ENCODE data around the gene MAGEF1. TPM values are rescaled to one million over a fixed set of nuclear protein-coding genes. Genes with fewer than 3 reads are reported as not detected.

Gene MAGEF1
- total RNA-seq, 1 donor from 2014 or later = 15.0 TPM

DNA sequence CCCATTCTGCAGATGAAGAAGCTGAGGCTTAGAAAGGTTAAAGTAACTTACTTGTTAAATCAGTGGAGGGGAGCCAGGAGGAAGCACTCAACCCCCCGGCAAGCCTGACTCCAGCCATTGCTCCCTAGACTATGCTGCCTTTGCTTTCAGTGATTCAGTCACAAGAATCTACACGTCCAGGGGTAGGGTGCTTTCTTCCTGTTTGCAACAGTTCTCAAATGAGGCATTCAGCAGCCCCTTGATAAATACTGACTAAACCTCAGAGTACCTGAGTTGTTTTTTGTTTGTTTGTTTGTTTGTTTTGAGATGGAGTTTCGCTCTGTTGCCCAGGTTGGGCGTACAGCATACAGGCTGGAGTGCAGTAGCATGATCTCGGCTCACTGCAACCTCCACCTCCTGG lies 28.6 kb downstream of the MAGEF1 start:
- DNase-seq = no peak
- Mint-ChIP-seq H3K9me3 (no peaks in the 10 kb centered on the region), H3K27me3 (peaks cover 5% of the 10 kb centered on the region), H3K4me1 (no peaks in the 10 kb centered on the region), H3K36me3 (ENCODE audit: low read depth) (no peaks in the 10 kb centered on the region), H3K27ac (no peak overlapping the region), H3K4me3 (no peak overlapping the region)
- intact Hi-C loops (cut with micrococcal nuclease) = no loop called here

- no peak for DNase-seq
- intact Hi-C loops (cut with micrococcal nuclease) = no loop called here
- Mint-ChIP-seq H3K4me3 (no peak overlapping the region), H3K36me3 (ENCODE audit: low read depth) (no peaks in the 10 kb centered on the region), H3K27ac (no peak overlapping the region), H3K4me1 (no peaks in the 10 kb centered on the region), H3K27me3 (peaks cover 5% of the 10 kb centered on the region), H3K9me3 (no peaks in the 10 kb centered on the region)
These were observed 29.2 kb downstream of the MAGEF1 start for GRCh38 chr3:184682671-184683070.

DNA sequence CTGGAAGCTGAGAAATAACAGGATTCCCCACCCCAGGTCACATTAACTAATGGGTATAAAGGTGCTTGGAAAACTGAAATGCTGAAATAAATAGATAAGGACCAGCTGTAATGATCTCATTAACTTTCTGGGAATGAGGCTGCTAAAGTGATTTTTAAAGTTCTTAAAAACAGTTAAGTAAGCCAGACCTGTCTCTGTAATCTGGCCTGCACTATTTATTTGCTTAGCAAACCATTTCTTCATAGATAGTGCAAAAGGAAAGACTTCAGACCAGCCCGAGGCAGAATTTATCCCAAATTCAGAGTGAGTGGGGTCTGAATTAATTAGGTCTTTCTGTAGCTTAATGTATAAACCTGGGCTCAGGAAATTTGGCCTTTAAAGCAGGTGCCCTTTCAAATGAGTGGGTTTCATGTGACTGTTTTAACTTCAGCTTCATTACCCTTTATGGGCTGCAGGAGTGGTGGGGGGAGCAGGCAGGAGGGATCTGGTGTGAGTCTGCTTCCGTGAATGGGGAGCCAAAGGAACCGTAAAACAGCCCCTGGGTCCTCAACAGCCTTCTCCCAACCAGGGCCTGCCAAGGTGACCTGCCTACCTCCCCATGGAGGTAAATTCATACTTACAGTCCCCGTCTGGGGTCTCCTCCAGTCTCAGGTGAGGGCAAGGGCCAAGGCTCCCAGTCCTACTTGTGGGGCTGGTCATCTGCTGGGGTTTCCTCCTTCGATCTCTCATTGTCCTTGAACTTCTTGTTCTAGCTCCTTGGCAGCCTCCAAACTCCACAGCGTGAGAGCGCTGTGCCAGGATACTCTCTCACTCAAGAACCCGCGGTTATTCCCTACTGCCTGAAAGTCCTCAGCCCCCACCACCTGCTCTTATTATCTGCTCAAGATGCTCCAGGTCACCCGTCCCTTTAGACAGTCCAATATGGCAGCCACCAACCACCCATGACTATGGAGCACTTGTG lies 31.2 kb downstream of the MAGEF1 start:
- H3K27ac Mint-ChIP-seq = no peak overlapping the region
- no peak overlapping the region for H3K4me3 Mint-ChIP-seq
- intact Hi-C loops (cut with micrococcal nuclease) = no loop called here
- no peak for DNase-seq
- peaks cover 3% of the 10 kb centered on the region for H3K4me1 Mint-ChIP-seq
- H3K9me3 Mint-ChIP-seq = no peaks in the 10 kb centered on the region
- peaks cover 13% of the 10 kb centered on the region for H3K27me3 Mint-ChIP-seq
- H3K36me3 Mint-ChIP-seq (ENCODE audit: low read depth) = no peaks in the 10 kb centered on the region

GRCh38 chr3:184679056-184679816 lies 32.6 kb downstream of the MAGEF1 start:
- intact Hi-C loops (cut with micrococcal nuclease) = no loop called here
- Mint-ChIP-seq H3K36me3 (ENCODE audit: low read depth) (no peaks in the 10 kb centered on the region), H3K27ac (no peak overlapping the region), H3K4me1 (peaks cover 3% of the 10 kb centered on the region), H3K4me3 (no peak overlapping the region), H3K27me3 (peaks cover 16% of the 10 kb centered on the region), H3K9me3 (no peaks in the 10 kb centered on the region)
- DNase-seq = no peak

DNA sequence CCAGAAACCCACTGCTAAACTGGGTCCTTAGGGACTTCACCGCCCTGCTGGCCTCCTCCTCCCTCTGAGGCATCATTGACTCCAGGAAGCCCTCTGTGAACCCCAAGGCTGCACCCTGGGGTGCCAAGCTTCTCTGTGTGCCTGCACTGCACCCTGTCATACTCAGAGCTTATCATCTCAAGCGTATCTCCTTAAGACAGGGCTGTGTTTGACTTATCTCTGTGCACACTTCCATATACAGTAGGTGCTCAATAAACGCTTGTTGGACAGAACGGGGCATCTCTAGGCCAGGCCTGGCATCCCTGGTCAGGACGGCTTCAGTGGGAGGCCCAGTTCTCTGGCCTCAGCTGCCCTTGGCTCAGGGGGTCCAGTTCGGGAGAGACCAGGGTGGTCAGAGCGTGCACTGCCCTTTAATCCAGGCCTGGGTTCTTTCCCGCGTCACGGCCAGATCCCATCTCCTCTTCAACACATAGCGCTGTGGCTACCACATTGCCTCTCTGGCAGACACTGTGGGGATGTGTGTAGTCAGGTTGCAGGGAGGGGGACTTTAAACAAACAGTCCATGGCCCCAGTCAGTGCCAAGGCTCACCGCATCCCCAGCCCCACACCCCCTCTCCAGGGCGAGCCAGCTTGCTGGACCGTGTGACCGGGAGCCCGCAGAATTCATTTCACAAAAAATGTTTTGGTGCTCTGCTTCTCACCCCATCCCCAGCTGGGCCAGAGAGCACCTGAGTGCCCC lies 33.4 kb downstream of the MAGEF1 start:
- intact Hi-C loops (cut with micrococcal nuclease) = no loop called here
- H3K4me1 Mint-ChIP-seq = peaks cover 3% of the 10 kb centered on the region
- no peak overlapping the region for H3K4me3 Mint-ChIP-seq

GRCh38 chr3:184677344-184678316 lies 34.2 kb downstream of the MAGEF1 start:
- Mint-ChIP-seq H3K36me3 (ENCODE audit: low read depth) (no peaks in the 10 kb centered on the region), H3K4me3 (no peak overlapping the region), H3K9me3 (no peaks in the 10 kb centered on the region), H3K27ac (no peak overlapping the region), H3K27me3 (peaks cover 16% of the 10 kb centered on the region), H3K4me1 (peaks cover 3% of the 10 kb centered on the region)
- no peak for DNase-seq
- intact Hi-C loops (cut with micrococcal nuclease) = no loop called here

More for the DNA sequence above, 33.4 kb downstream of the MAGEF1 start:
- Mint-ChIP-seq H3K27me3 (peaks cover 16% of the 10 kb centered on the region), H3K27ac (no peak overlapping the region), H3K36me3 (ENCODE audit: low read depth) (no peaks in the 10 kb centered on the region), H3K9me3 (no peaks in the 10 kb centered on the region)
- DNase-seq = no peak

DNA sequence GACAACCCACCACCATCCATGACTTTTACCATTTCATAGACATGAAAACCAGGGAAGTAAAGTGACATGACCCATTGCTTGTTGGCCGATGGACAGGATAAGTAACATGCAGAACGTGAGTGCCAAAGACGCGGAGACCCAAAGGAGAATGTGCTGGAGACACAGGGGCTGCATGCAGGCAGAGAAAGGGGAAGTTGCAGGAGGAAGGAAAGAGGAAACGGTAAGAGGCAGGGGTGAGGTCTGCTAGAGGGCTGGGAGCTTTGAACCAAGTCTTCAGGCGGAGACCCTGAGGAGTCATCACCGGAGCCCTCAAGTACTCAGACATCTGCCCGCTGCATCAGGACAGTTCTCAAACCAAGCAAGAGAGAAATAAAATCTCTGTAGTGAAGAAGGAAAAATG lies 34.9 kb downstream of the MAGEF1 start:
- Mint-ChIP-seq H3K36me3 (ENCODE audit: low read depth) (no peaks in the 10 kb centered on the region), H3K9me3 (no peaks in the 10 kb centered on the region), H3K27me3 (peaks cover 16% of the 10 kb centered on the region), H3K4me3 (no peak overlapping the region), H3K4me1 (peaks cover 3% of the 10 kb centered on the region), H3K27ac (no peak overlapping the region)
- DNase-seq = no peak
- intact Hi-C loops (cut with micrococcal nuclease) = no loop called here

GRCh38 chr3:184674626-184675025 lies 37.2 kb downstream of the MAGEF1 start:
- H3K4me3 Mint-ChIP-seq = no peak overlapping the region
- intact Hi-C loops (cut with micrococcal nuclease) = no loop called here
- H3K4me1 Mint-ChIP-seq = peaks cover 3% of the 10 kb centered on the region
- H3K27me3 Mint-ChIP-seq = peaks cover 19% of the 10 kb centered on the region
- no peak for DNase-seq
- no peaks in the 10 kb centered on the region for H3K36me3 Mint-ChIP-seq (ENCODE audit: low read depth)
- H3K27ac Mint-ChIP-seq = no peak overlapping the region
- no peaks in the 10 kb centered on the region for H3K9me3 Mint-ChIP-seq

DNA sequence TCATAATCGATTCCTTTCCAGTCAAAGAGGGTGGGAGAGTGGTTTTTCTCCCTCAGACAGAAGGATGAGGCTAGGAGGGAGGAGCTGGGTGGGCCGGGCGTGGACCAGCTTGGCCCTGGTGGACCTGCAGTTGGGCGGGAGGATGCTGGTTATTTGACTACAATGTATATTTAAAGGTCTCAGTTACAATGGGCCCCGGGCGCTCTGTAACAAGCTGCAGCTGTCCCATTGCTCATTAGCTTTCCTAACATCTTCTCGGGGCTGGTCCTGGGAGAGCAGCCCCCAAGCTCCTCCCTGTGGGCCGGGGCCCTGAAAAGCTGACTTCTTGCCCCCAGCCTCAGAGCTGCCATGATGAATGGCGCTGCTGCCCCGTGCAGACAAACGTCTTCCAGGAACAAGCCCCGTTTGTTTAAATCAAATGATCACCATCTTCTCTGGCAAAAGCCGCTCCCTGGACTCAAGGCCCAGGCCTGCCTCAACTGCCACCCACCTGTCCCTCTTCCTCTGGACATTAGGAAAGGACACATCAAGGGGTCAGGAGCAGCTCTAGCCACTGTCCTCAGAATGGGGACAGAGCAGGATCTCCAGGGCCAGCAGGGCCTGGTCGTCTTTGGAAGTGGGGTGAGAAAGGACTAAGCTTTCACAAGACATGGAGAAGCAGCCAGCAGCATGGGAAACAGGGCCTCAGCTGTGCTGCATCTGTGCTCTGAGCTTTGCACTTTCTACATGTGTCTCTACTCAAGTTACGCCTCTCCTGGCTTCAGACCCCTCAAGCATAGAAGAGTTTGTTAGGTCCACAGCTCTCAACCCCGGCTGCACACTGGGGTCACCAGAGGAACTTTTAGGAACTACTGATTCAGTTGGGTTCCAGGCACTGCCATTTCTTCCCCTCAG lies 38.6 kb downstream of the MAGEF1 start:
- Mint-ChIP-seq H3K27ac (no peak overlapping the region), H3K9me3 (no peaks in the 10 kb centered on the region), H3K27me3 (peaks cover 19% of the 10 kb centered on the region), H3K36me3 (ENCODE audit: low read depth) (no peaks in the 10 kb centered on the region), H3K4me3 (no peak overlapping the region), H3K4me1 (peaks cover 3% of the 10 kb centered on the region)
- DNase-seq = no peak
- intact Hi-C loops (cut with micrococcal nuclease) = no loop called here

GRCh38 chr3:184672335-184672734 lies 39.5 kb downstream of the MAGEF1 start:
- intact Hi-C loops (cut with micrococcal nuclease) = no loop called here
- Mint-ChIP-seq H3K36me3 (ENCODE audit: low read depth) (no peaks in the 10 kb centered on the region), H3K27ac (no peak overlapping the region)

DNA sequence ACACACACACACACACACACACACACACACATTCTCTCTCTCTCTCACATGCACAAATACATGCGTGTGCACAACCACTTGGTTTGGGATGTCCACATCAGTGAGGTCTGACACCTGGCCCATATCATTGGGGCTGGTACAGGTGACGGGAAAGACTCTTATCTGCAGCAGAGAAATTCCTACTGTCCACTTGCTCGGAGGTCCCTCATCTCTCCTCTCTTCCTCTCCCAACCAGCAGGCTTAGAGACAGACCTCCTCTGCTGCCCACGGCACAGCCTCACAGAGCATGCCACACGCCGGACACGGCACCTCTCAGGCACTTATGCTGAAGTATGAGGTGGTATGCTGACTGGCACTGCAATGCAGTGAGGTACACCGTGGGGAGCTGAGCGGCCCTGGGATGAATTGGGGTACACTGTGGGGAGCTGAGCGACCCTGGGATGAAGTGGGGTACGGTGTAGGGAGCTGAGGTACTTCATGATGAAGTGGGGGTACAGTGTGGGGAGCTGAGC lies 41.7 kb downstream of the MAGEF1 start:
- Mint-ChIP-seq H3K27ac (no peak overlapping the region), H3K27me3 (peaks cover 18% of the 10 kb centered on the region), H3K4me1 (no peaks in the 10 kb centered on the region), H3K9me3 (no peaks in the 10 kb centered on the region), H3K4me3 (no peak overlapping the region), H3K36me3 (ENCODE audit: low read depth) (no peaks in the 10 kb centered on the region)
- intact Hi-C loops (cut with micrococcal nuclease) = no loop called here
- no peak for DNase-seq

More at GRCh38 chr3:184672335-184672734, 39.5 kb downstream of the MAGEF1 start:
- Mint-ChIP-seq H3K4me3 (no peak overlapping the region), H3K27me3 (peaks cover 21% of the 10 kb centered on the region), H3K9me3 (no peaks in the 10 kb centered on the region), H3K4me1 (peaks cover 3% of the 10 kb centered on the region)
- no peak for DNase-seq

DNA sequence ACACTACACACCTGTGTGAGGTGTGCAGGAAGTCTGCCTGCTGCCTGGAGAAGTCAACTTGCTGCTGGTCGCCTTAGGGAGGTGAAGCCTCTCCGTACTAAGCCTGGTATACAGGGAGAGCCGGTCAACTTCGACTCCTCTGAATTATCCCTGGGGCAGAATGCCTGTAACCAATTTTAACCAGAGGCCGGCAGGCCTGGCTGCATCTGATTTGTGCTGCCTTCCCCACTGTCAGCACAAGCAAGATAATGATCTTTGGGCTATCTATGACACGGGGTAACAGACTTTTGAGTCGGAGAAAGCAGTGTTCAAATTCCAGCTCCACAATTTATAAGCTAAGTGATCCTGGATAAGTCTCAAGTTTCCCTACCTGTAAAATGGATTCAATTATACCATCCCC lies 42.3 kb downstream of the MAGEF1 start:
- Mint-ChIP-seq H3K27ac (no peak overlapping the region), H3K9me3 (no peaks in the 10 kb centered on the region), H3K4me1 (no peaks in the 10 kb centered on the region), H3K36me3 (ENCODE audit: low read depth) (no peaks in the 10 kb centered on the region), H3K4me3 (no peak overlapping the region), H3K27me3 (peaks cover 15% of the 10 kb centered on the region)
- no peak for DNase-seq
- intact Hi-C loops (cut with micrococcal nuclease) = no loop called here

Measured in activated CD4-positive, alpha-beta T cell treated with anti-CD3 and anti-CD28 coated beads, Interleukin-2, amount 10 ng/mL, durations not matched to agents 24 days and 14 days (primary cell).